Adipose tissue (tissue), 3 donors: ENCODE results near the gene ZNF473. TPM values are rescaled to one million over a fixed set of nuclear protein-coding genes. Genes with fewer than 3 reads are reported as not detected.
"Not testable (repeated sequence)": the region's sequence is repeated elsewhere in the genome, so short reads cannot be mapped to it uniquely, and the experiment has no call there.

Experiments
- H3K27ac ChIP-seq: one replicate; pipeline ENCODE4 v1.5.1; 2013; ENCODE audit warnings: low read depth, low read length
- WGBS, 3 donors: extraction: QIAGEN DNeasy Blood & Tissue Kit; methylation state at CpG; one replicate each; pipeline ENCODE4 v1.1.7; 2013; 5-methylcytosine and 5-hydroxymethylcytosine counted together
- polyA plus RNA-seq, 3 donors: library from polyadenylated mRNA; stranded (reverse); fragments of 200-250 nt; gene quantifications; one replicate each; pipeline ENCODE4 v1.2.3, GENCODE V29; 2013
- donor health status: healthy with polysubstance abuse.
- donor health status: Bipolar disorder and iron deficiency.
- donor health status: healthy.

The ZNF473 gene
- polyA plus RNA-seq, 3 donors: 2.1 to 2.5 (median 2.4) TPM

DNA sequence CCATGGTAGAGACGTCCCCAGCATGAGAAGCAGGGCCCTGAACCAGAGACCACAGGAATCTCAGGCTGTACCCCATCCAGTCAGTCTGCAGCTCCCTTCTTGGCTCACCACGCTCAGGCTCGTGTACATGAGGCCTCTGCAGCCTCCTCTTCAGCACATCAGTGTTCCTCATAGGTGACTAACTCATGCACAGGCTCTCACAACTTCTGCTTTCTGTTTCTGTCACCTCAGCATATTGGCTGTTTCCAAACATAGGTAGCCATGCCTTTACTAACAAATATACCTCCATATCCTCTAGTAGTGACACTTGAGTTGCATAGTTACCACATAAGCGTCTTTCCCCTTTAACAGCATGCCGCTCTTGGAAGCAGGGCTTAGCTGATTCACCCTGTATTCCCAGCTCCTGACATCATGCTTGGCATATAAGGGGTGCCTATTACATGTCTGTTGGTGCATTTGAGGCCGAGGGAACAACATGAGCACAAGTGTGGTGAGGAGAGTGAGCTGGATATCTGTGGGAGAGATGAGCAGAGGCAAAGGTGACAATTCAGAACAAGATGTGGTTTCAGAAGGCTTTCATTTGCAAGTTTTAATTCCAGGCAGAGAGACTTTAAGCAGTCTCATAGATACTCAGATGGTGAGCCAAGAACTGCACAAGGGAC is 16.7 kb downstream of the ZNF473 start:
- WGBS, 3 donors: 96 to 97% (median 97%) methylated on average over 6 of the region's 6 CpGs
- H3K27ac ChIP-seq: no peak overlapping the region

GRCh38 chr19:50043967-50044366 is 18.2 kb downstream of the ZNF473 start:
- WGBS, 3 donors: 98 to 100% (median 100%) methylated on average over 2 of the region's 2 CpGs
- H3K27ac ChIP-seq: no peak overlapping the region

- 97 to 99% (median 99%) methylated on average over 7 of the region's 7 CpGs for WGBS, 3 donors
- no peak overlapping the region for H3K27ac ChIP-seq
Measured at GRCh38 chr19:50044922-50045321, 19.1 kb downstream of the ZNF473 start.

DNA sequence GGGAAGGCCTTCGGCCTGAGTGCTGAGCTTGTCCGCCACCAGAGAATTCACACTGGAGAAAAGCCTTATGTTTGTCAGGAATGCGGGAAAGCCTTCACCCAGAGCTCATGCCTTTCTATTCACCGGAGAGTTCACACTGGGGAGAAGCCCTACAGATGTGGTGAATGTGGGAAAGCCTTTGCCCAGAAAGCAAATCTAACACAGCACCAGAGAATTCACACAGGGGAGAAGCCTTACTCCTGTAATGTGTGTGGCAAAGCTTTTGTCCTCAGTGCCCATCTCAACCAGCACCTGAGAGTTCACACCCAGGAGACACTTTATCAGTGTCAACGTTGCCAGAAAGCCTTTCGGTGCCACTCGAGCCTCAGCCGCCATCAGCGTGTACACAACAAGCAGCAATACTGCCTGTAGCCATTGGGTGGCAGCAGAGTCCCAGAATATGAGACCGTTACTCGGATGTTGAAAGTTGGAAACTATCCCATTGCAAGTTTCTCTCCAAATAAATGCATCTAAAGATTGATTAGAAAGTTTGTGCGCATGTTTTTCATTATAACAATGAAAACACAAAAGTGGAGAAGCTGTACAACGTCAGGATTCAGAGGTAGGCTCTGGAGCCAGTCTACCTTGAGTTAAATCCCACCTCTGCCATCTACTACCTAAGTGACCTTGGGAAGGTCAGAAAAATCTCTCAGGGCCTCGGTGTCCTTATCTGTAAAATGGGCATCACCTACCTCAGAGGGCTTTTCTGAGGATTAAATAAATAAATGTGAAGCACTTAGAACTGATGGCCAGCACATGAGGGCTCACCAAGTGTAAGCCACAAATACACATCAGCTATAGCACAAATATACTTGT is 21.1 kb downstream of the ZNF473 start:
- WGBS, 3 donors: 71 to 78% (median 76%) methylated on average over 14 of the region's 14 CpGs
- H3K27ac ChIP-seq: no peak overlapping the region

GRCh38 chr19:50047671-50048070 is 21.9 kb downstream of the ZNF473 start:
- no peak overlapping the region for H3K27ac ChIP-seq
- 82 to 96% (median 92%) methylated on average over 4 of the region's 4 CpGs for WGBS, 3 donors

DNA sequence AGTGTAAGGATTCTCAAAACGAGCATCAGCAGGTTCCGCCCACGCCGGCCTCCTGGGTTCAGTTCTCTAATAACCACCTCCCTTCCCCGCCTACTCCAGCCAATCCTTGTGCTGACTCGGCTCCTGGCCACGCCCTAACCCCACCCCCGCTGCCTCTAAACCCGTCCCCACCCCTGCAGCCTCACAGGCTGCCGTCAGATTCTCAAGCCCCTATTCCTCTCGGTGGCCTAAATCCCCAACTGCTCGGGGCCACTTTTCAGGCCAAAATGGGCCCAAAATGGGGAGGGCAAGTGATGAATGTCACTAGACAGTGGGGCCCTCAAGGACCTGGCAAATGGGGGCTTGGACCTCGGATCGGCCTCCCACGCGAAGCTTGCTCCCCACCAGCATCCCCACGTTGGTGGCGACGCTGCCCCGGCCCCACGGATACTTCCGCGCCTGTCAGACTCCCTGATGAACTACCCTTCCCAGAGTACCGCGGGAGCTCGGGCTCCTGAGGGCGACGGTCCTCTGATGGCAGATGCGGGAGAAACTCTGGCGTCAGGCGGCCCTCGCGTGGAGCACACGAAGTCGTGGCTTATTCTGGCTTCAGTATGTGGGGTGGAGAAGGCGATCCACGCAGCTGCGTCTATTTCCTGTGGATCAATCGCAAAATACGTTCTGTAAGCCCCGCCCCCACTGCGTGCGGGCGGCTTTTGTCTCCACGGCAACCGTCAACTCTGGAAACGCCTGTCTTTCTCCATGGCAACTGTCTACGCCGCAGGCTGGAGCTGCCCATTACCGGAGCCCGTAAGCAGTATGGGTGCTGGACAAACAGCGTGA is 24.8 kb downstream of the ZNF473 start:
- H3K27ac ChIP-seq: no peak overlapping the region
- 2 to 3% (median 2%) methylated on average over 52 of the region's 52 CpGs for WGBS, 3 donors

GRCh38 chr19:50051228-50051895 is 25.6 kb downstream of the ZNF473 start:
- WGBS, 3 donors: 40 to 47% (median 44%) methylated on average over 16 of the region's 16 CpGs
- H3K27ac ChIP-seq: not testable (repeated sequence)

- no peak overlapping the region for H3K27ac ChIP-seq
- 68 to 80% (median 79%) methylated on average over 8 of the region's 8 CpGs for WGBS, 3 donors
Measured at GRCh38 chr19:50051964-50052363, 26.2 kb downstream of the ZNF473 start.

- no peak overlapping the region for H3K27ac ChIP-seq
- 72 to 74% (median 72%) methylated on average over 4 of the region's 4 CpGs for WGBS, 3 donors
Measured at GRCh38 chr19:50053119-50053518, 27.3 kb downstream of the ZNF473 start.

DNA sequence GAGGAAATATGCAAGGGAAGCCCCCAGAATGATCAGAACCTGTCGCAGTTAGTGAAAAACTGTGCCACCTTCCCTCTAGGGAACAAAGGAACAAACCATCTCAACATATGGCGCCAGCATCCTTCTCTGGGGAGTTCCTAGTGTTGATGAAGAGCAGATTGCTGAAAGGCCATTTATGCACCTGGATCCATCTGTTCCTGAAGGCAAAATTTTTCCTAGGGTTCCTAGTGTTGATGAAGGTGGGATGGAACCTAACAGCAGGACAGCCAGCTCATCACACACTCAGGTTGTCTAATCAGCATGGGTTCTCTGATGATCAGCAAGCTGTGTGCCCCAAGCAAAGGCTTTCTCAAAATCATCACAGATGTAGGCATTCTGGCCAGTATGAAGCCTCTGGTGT is 32.6 kb downstream of the ZNF473 start:
- no peak overlapping the region for H3K27ac ChIP-seq
- WGBS, 3 donors: 71 to 91% (median 86%) methylated on average over 2 of the region's 2 CpGs

DNA sequence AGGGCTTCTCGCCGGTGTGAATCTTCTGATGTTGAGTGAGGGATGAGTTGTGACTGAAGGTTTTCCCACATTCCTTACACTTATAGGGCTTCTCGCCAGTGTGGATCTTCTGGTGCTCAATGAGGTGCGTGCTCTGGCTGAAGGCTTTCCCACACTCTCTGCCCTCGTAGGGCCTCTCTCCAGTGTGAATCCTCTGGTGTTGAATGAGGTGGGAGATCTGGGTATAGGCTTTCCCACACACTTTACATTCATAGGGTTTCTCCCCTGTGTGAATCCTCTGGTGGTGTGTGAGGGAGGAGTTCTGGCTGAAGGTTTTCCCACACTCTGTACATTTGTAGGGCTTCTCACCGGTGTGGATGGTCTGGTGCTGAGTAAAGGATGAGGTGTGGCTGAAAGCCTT is 33.2 kb downstream of the ZNF473 start:
- no peak overlapping the region for H3K27ac ChIP-seq
- 80 to 88% (median 87%) methylated on average over 6 of the region's 6 CpGs for WGBS, 3 donors

- 79 to 88% (median 83%) methylated on average over 15 of the region's 15 CpGs for WGBS, 3 donors
- H3K27ac ChIP-seq: no peak overlapping the region
Measured at GRCh38 chr19:50060107-50060506, 34.3 kb downstream of the ZNF473 start.

GRCh38 chr19:50061650-50062049 is 35.8 kb downstream of the ZNF473 start:
- H3K27ac ChIP-seq: no peak overlapping the region
- 49 to 75% (median 74%) methylated on average over 5 of the region's 5 CpGs for WGBS, 3 donors

GRCh38 chr19:50065938-50066337 is 40.1 kb downstream of the ZNF473 start:
- no peak overlapping the region for H3K27ac ChIP-seq
- 80 to 86% (median 81%) methylated on average over 10 of the region's 10 CpGs for WGBS, 3 donors

DNA sequence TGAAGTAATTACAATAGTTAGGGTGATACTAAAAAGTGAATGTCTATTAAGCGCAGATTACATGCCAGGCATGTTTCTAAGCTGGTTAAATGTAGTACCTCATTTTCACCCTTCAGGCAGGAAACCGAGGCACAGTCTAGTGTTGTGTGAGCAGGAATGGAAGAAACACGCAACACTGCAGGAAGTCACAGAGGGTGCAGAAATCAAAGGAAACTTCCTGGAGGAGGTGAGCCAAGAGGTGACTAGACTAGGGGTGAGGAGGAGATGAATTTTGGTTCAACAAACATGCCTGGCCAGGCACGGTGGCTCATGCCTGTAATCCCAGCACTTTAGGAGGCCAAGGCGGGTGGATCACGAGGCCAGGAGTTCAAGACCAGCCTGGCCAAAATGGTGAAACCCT is 41.8 kb downstream of the ZNF473 start:
- WGBS, 3 donors: 74 to 80% (median 75%) methylated on average over 6 of the region's 6 CpGs
- H3K27ac ChIP-seq: no peak overlapping the region

DNA sequence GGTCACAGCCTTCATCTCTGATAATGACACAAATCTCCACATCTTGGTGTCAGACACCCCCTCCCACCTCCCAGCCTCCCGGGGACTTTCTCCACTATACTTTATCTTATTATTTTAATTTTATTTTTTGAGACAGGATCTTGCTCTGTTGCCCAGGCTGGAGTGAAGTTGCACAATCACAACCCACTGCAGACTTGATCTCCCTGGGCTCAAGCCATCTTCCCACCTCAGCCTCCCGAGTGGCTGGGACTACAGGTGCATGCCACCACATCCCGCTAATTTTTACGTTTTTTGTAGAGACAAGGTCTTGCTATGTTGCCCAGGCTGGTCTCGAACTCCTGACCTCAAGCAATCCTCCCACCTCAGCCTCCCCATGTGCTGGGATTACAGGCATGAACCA is 42.6 kb downstream of the ZNF473 start:
- not testable (repeated sequence) for H3K27ac ChIP-seq
- WGBS, 3 donors: 76 to 83% (median 82%) methylated on average over 5 of the region's 5 CpGs

- not testable (repeated sequence) for H3K27ac ChIP-seq
- WGBS, 3 donors: 50 to 67% (median 63%) methylated on average over 1 to 4 of the region's 8 CpGs
Measured at GRCh38 chr19:50075076-50075475, 49.3 kb downstream of the ZNF473 start.

GRCh38 chr19:50075644-50076372 is 50.0 kb downstream of the ZNF473 start:
- H3K27ac ChIP-seq: not testable (repeated sequence)
- 71 to 87% (median 80%) methylated on average over 12 to 13 of the region's 14 CpGs for WGBS, 3 donors
